ENCODE measurements around the gene FGGY.
"Not testable (repeated sequence)": the region's sequence is repeated elsewhere in the genome, so short reads cannot be mapped to it uniquely, and the experiment has no call there.

FGGY gene

GRCh38 chr1:59452559-59452958 lies 155.7 kb downstream of the FGGY start:
- no peak for DNase-seq

- DNase-seq = no peak
These were observed 156.5 kb downstream of the FGGY start for GRCh38 chr1:59453297-59453968.

- no peak for DNase-seq
These were observed 158.3 kb downstream of the FGGY start for GRCh38 chr1:59455206-59455605.

GRCh38 chr1:59457786-59458185 lies 160.9 kb downstream of the FGGY start:
- no peak for DNase-seq

- no peak for DNase-seq
These were observed 162.0 kb downstream of the FGGY start for GRCh38 chr1:59458884-59459283.

GRCh38 chr1:59462942-59463341 lies 166.0 kb downstream of the FGGY start:
- not testable (repeated sequence) for DNase-seq

- not testable (repeated sequence) for DNase-seq
These were observed 168.6 kb downstream of the FGGY start for GRCh38 chr1:59465478-59465877.

GRCh38 chr1:59468828-59469428 lies 172.0 kb downstream of the FGGY start:
- DNase-seq = no peak

- not testable (repeated sequence) for DNase-seq
These were observed 175.2 kb downstream of the FGGY start for GRCh38 chr1:59471991-59472570.

- no peak for DNase-seq
These were observed 176.9 kb downstream of the FGGY start for GRCh38 chr1:59473831-59474230.

GRCh38 chr1:59474496-59474895 lies 177.6 kb downstream of the FGGY start:
- no peak for DNase-seq

- no peak for DNase-seq
These were observed 178.8 kb downstream of the FGGY start for GRCh38 chr1:59475737-59476136.

GRCh38 chr1:59477286-59477685 lies 180.4 kb downstream of the FGGY start:
- DNase-seq = no peak

GRCh38 chr1:59477867-59478266 lies 181.0 kb downstream of the FGGY start:
- DNase-seq = no peak

- no peak for DNase-seq
These were observed 181.9 kb downstream of the FGGY start for GRCh38 chr1:59478822-59479221.

GRCh38 chr1:59480188-59480888 lies 183.4 kb downstream of the FGGY start:
- DNase-seq = no peak

GRCh38 chr1:59481881-59482505 lies 185.1 kb downstream of the FGGY start:
- DNase-seq = no peak

- DNase-seq = no peak
These were observed 186.1 kb downstream of the FGGY start for GRCh38 chr1:59482986-59483385.

- DNase-seq = no peak
These were observed 187.2 kb downstream of the FGGY start for GRCh38 chr1:59484096-59484495.

GRCh38 chr1:59485171-59485570 lies 188.3 kb downstream of the FGGY start:
- no peak for DNase-seq

GRCh38 chr1:59485949-59486348 lies 189.1 kb downstream of the FGGY start:
- no peak for DNase-seq

- no peak for DNase-seq
These were observed 189.7 kb downstream of the FGGY start for GRCh38 chr1:59486615-59487014.

- no peak for DNase-seq
These were observed 190.6 kb downstream of the FGGY start for GRCh38 chr1:59487335-59488031.

Data from T-helper 9 cell (primary cell).